ENCODE measurements around the gene TBL1X.

TBL1X gene

GRCh38 chrX:9644335-9644734 is 179.5 kb downstream of the TBL1X start:
- TF ChIP-seq, protein P1, sequence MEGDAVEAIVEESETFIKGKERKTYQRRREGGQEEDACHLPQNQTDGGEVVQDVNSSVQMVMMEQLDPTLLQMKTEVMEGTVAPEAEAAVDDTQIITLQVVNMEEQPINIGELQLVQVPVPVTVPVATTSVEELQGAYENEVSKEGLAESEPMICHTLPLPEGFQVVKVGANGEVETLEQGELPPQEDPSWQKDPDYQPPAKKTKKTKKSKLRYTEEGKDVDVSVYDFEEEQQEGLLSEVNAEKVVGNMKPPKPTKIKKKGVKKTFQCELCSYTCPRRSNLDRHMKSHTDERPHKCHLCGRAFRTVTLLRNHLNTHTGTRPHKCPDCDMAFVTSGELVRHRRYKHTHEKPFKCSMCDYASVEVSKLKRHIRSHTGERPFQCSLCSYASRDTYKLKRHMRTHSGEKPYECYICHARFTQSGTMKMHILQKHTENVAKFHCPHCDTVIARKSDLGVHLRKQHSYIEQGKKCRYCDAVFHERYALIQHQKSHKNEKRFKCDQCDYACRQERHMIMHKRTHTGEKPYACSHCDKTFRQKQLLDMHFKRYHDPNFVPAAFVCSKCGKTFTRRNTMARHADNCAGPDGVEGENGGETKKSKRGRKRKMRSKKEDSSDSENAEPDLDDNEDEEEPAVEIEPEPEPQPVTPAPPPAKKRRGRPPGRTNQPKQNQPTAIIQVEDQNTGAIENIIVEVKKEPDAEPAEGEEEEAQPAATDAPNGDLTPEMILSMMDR (IDR thresholded peaks at IDR 0.05; ENCODE audit: control extremely low read depth, extremely low read depth, low read depth, missing control alignments), result no peak
- POLR2A ChIA-PET, result no interaction called here
- CTCF ChIA-PET, result no interaction called here
- peak; percentile 26 for DNase-seq (ENCODE audit: extremely low spot score)

DNA sequence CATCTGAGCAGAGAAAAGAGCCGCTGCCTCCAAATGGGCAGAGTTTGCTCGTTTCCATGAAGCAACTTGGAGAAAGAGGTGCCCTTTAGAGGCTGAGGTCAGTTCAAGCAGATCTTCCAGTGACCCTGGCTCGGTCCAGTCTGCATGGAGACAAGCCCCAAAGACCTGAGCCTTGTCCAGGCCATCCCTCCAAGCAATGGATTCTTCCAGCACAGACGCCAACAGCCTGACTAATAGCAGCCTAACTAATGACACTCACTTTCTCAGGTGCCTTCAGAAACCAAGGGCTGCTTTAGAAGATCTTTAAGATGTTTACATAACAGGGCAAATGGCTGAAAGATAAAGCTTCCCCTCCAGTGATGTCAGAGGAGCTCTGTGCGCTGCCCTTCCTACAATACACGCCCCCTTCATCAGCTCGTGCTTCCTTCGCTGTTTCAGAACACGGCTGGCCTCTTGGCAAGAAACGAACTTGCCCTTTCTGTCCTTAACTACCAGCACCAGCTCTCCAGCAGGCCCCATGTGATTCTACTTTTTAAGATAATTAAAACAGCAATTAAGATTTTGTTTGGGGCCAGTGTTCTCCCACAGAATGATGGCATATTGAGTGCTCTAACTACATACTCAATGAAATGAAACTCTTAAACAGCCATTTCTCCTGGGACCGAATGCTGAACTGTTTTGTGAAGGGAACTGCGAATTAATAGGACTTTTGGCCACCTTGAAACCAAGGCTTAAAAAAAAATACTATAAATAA is 181.8 kb downstream of the TBL1X start:
- CTCF ChIA-PET, result interaction anchor here (1.0 kb wide), 1 partner anchor 9 kb away, joined by 3 read pairs; no protein-coding TSS in a partner anchor
- DNase-seq (ENCODE audit: extremely low spot score), result no peak
- TF ChIP-seq, protein P1 (IDR thresholded peaks at IDR 0.05; ENCODE audit: control extremely low read depth, extremely low read depth, low read depth, missing control alignments), result no peak

DNA sequence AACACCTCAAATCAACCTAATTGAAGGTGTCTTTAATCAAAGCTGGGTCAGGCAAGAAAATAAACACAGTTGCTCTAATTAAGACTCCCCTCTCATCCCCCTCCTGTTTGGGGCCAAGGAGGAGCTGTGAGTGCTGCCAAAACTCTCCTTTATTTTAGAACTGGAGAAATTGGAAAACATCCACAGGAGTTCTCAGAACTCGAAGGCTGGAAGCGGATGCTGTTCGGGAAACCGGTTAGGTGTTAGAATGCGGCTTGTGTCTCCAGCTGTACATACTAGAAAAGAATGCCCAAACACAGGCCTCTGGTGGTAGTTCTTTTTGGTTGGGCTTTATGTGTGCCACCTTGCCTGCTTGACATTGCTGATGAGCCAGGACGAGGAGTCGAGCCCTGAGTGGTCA is 182.6 kb downstream of the TBL1X start:
- TF ChIP-seq, protein P1 (IDR thresholded peaks at IDR 0.05; ENCODE audit: control extremely low read depth, extremely low read depth, low read depth, missing control alignments), result no peak
- CTCF ChIA-PET, result interaction anchor here (1.0 kb wide), 1 partner anchor 9 kb away, joined by 3 read pairs; no protein-coding TSS in a partner anchor
- POLR2A ChIA-PET, result no interaction called here
- no peak for DNase-seq (ENCODE audit: extremely low spot score)

More for the DNA sequence above, 181.8 kb downstream of the TBL1X start:
- POLR2A ChIA-PET, result no interaction called here

GRCh38 chrX:9650091-9650490 is 185.2 kb downstream of the TBL1X start:
- ChIA-PET CTCF (no interaction called here), POLR2A (no interaction called here)
- TF ChIP-seq, protein P1 (IDR thresholded peaks at IDR 0.05; ENCODE audit: control extremely low read depth, extremely low read depth, low read depth, missing control alignments), result no peak
- DNase-seq (ENCODE audit: extremely low spot score), result no peak

- ChIA-PET POLR2A (no interaction called here), CTCF (no interaction called here)
- TF ChIP-seq, protein P1 (IDR thresholded peaks at IDR 0.05; ENCODE audit: control extremely low read depth, extremely low read depth, low read depth, missing control alignments), result no peak
- no peak for DNase-seq (ENCODE audit: extremely low spot score)
Observed at GRCh38 chrX:9651737-9652136, 186.9 kb downstream of the TBL1X start.

DNA sequence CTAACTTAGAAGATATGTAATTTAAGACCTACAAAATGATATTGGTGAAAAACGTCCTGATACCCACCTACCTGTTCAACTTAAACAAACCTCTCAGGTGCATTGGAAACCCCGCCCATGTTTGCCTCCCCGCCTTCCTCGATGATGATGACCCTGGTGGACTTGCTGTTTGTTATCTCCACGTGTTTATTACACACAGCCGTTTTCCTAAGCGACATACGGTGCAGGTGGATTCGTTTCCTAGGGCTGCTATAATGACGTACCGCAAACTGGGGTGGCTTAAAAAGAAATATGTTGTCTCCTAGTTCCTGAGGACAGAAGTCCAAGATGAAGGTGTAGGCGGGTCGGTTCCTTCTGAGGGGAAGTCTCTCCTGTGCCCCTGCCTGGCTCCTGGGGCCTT is 190.1 kb downstream of the TBL1X start:
- CTCF ChIA-PET, result no interaction called here
- TF ChIP-seq, protein P1 (IDR thresholded peaks at IDR 0.05; ENCODE audit: control extremely low read depth, extremely low read depth, low read depth, missing control alignments), result no peak
- POLR2A ChIA-PET, result no interaction called here
- DNase-seq (ENCODE audit: extremely low spot score), result no peak

Data from GM10248 (cell line).